CD4-positive, alpha-beta T cell treated with Interleukin-12 subunit alpha and Interleukin-12 subunit beta, for 1 hour (primary cell): ENCODE data around the gene SLC12A7.
A peak's percentile ranks its signal among the peaks of the same experiment; 100 is the strongest.

Experiments used
- DNase-seq: peaks from one replicate; pipeline ENCODE4 v3.0.0-alpha.2; 2020

The SLC12A7 gene

DNA sequence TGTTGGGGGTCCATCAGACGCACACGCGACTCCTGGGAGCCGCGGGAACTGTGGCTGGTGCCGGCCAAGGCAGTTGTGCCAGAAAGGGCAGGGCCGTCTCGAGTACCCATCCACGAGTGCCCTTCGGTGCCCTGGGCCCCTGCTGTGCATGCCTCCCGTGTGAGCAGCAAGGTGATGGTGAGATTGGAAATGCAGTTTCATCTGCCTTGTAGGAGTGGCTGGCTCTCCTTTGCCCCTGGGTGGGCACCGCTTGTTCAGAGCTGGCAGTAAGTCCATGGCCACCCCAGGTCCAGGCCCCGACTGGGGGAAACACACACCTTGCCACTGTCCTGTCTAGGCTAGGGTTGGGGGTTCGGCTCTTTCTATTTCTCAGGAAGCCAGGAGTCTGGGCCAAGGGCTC lies 97.5 kb downstream of the SLC12A7 start:
- no peak for DNase-seq

DNA sequence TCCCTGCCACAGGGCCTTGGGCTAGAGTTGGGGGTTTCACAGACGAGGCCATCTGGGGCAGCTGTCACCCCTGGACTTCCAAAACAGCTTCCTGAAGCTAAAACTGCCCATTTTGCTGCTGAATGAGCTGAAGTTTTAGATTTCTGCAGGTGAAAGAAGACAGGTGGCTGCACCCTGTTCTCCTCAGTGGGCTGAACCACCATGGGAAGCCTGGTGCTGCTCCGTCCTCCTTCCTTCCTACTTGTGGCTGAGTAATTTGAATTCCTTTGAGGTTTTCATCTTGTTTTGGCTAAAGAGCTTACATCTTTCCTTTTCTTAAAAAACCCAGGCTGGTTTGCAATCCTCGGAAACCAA lies 97.9 kb downstream of the SLC12A7 start:
- DNase-seq: no peak

DNA sequence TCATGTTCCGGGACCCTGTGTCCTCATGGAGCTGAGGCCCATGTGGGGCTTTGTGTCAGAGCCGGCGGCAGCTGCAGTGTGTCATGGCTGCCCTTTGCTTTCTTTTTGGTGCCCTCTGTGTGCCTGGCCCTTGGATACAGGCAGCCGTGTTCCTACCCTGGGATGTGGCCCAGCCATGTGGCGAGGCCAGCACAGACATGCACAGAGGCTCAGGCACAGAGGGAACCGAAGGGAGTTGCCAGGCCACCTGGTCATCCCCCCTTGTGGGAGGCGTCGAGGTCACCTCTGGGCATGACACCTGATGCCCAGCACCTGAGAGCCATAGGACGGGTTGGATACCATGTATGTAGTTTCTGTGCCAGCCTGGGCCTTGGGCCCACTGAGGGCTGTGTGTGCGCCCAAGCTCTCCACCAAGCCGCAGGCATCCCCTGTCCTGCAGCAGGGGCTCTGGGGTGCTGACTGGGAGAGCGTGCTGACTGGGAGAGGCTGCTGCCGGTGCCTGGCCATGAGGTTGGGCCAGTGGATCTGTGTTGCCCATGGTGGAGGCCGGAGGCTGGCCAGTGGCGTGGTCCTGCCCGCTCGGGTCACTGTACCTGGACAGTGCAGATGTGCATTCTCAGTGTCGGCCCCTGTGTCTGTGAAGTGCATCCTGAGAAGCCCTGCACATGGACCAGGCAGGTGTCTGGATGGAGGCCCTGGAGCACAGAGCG lies 98.5 kb downstream of the SLC12A7 start:
- no peak for DNase-seq

DNA sequence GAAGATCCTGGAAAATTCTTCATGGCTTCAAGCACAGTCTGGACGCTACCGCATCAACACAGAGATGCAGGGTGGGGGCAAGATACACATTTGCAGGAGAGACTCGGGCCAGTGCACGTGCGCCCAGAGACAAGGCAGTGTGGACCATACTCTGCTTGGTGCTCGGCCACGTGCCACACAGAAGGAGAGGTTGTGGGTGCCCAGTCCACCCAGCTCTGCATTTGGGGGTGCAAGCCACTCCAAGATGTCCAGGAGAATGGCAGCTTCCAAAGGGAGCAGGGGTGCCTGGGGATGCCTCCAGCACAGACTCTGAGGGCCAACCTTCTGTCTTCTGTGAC lies 99.0 kb downstream of the SLC12A7 start:
- no peak for DNase-seq

DNA sequence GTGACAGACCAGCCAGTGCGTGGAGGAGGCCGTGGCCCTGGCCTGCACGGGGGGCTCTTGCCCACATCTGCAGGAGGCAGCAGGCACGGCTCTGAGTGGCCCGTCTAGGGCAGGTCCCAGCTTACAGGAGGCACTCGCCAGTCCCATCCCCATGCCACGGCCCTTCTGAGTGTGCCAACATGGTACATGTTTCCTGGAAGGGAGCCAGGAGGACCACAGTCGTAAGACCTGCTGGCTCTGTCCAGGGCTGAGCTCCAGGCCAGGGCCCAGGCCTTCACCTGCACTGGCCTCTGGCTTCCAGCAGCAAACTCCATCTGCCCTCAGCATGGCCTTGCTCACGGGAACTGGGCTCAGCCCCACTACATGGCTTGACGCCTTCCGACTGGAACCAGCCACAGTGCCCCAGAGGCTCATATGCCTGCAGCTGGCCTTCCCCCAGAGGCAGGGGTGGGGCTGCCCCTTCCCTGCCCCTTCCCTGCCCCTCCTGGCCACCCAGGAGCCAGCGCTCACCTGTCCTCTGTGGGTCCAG lies 99.5 kb downstream of the SLC12A7 start:
- no peak for DNase-seq

DNA sequence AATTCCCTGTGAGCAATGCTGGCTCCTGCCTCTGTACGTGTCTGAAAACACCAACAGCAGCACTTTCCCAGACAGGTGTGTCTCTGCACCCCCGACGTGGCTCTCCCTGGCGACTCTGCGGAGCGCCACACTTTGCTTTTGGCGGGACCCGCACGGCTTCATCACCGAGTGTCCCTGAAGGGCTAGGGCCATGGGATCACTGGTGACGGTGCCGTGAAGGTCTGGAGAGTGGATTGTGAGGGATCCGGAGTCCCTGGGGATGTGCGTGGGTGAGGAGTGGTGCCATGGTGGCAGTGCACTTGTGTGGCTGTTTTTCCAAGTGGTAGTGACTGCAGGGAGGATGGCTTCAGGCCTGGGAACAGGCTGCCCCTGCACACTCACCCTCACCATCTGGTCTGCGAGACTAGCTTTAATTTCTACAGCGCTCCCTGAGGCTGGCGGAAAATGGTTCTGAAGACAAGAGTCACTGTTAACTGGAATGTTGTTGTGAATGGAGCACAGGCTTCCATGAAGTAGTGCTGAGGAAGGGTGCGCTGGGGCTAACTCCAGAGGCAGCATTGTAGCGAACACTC lies 100.0 kb downstream of the SLC12A7 start:
- no peak for DNase-seq

DNA sequence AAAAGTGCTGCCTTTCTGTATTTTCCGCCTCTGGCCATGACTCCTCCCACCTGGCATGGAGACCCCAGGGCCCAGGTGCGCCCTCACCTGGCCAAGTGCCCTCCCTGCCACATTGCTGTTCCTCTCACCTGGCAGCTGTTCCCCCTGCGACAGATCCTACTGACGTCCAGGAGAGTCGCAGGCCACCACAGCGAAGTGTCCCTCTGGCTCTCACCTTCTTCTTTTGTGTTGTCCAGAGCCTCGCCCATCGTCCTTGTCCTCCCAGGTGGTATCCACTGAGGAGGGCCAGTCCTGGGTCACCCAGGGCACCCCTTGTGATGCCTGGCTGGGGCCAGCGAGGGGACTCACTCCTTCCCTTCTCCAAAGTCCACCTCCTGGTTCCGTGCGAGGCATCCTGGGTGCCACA lies 100.6 kb downstream of the SLC12A7 start:
- peak; percentile 34 for DNase-seq

DNA sequence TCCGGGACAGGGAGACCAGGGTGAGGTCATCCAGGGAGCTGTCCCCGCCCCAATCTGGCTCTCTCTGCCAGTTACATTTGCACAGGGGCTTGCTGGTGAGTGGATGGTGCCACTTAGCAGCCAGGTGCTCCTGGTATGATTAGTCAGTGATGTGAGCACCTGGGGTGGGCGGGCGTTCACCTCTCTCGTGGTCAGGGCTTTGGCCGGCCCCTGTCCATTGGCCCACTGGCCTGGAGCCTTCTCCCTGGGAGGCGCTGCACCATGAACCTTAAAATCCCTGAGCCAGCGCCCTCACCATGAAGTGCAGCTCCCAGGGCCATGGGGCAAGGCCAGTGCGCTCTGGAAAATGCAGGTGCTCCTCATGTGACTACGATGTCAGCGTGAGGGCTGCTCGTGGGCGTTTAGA lies 101.2 kb downstream of the SLC12A7 start:
- DNase-seq: no peak

DNA sequence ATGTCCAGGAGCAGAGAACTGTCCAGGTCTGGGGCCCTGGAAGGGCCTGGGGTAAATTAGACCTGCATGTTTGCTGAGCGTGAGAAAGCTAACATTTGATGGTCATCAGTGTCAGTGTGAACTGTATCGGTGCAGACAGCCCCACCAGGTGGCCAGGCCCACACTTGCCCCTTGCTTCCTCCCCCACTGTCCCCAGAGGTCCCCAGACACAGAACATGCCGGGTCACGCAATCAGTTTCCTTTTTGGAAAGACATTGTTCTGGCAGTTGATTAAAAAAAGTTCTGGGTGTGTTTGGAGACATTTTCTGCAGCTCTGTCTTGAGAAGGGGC lies 101.7 kb downstream of the SLC12A7 start:
- DNase-seq: no peak

DNA sequence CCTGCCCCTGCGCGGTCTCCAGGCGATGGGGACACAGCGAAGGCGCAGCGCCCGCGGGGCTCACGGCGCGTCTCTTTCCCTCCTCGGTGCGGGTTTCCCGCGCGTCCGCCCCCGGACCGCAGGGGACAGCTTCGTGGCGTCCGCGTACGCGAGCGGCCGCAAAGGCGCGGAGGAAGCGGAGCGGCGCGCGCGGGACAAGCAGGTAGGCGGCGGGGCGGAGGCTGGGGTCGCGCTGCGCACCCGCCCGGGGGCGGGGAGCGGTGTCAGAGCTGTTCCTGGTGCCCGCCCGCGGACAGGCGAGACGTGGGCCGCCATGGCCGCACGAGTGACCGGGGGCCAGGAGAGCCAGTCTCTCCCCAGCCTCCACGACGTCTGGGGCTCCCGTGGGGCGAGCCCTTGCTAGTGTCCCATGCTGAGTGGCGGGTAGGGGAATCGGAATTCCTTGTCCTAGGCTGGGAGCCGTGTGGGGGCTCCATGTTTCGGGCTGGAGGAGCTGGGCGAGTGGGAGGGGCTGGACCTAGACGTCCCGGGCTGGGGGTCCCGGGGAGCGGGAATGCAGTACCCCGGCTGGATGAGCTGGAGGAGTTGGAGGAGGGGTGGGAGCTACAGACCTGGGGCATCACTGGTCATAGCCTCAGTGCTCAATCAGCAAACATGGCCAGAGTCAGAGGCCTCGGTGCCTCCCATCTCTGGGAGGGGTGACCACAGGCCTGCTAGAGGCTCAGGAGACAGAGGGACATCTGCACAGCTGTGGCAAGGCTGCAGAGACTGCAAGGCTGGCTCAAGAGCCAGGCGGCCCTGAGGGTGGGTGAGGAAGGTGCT lies 102.3 kb downstream of the SLC12A7 start:
- no peak for DNase-seq

DNA sequence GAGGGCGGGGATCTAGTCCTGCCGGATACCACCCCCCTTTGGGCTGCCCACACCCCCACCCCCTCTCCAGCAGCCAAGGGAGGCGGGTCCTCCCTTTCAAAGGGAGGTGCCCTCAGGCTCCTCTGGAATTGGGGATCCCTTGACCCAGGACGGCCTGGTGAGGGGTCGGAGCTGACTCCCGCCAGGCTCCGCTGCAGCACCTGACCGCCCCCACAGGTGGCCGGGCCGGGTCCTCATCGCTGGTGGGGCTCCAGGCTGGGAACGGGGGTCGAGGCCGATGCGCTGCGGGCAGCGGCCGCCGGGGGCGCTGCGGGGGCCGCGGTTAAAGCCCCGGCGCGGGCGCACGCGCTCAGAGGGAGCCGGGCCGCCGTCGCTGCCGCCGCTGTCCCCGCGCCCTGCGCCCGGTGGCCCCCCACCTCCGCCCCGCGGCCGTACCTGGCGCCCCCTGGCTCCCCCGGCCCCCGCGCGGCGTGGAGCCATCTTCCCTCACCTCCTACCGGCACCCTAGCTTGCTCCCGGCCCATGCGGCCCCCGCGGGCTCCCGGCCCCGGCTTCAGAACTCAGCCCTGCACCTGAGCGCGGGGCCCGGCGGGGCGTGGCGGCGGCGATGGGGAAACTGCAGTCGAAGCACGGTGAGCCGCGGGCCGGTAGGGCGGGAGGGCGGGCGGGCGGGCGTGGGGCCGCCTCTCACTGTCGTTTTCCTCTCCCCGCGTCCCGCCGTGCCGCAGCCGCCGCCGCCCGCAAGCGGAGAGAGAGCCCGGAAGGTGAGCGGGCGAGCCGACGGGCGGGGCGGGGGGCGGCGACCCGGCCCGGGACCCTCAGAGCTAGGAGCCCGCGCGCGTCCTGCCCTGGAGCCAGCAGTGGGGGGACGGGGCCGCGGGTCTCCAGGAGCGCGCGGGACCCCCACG lies 103.2 kb downstream of the SLC12A7 start, which contains the start of gene NKD2:
Gene NKD2 (plus strand): TSS at position 352 of the 908 bp plus-strand sequence. CDS start 256 bp downstream, at position 608.
- peak; percentile 28 for DNase-seq

DNA sequence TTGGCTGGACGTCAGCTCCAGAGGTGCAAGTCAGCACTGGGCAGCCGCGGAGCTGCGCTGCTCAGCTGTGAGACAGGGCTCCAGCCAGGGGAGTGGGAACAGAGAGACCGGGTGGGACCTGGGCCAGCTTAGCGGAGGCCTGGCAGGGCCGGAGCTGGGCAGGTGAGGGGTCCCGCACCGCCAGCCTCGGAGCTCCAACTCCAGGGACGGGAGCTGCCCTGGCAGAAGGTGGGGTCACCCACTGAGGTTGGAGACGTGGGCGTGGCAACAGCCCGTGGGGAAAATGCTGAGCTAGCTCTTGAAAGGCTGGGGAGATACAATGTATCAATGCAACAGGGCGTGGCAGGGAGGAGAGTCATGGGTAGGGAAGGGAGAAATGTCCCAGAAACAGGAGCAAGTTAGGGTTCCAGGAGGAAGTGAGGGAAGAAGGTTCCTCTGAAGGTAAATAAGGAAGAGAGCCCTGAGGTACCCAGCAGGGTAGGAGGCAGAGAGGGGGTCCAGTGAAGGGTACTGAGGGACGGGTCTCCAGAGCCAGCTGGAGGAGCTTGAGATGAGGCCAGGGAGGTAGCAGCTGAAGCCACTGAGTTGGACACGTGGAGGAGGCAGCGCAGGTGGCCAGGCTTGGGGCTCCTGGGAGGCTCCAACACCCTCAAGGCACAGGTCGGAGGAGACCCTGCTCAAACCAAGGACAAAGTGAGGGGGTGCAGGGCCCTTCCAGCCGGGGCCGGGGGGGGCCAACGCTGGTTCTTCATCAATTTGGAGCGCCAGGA lies 104.0 kb downstream of the SLC12A7 start:
- no peak for DNase-seq

DNA sequence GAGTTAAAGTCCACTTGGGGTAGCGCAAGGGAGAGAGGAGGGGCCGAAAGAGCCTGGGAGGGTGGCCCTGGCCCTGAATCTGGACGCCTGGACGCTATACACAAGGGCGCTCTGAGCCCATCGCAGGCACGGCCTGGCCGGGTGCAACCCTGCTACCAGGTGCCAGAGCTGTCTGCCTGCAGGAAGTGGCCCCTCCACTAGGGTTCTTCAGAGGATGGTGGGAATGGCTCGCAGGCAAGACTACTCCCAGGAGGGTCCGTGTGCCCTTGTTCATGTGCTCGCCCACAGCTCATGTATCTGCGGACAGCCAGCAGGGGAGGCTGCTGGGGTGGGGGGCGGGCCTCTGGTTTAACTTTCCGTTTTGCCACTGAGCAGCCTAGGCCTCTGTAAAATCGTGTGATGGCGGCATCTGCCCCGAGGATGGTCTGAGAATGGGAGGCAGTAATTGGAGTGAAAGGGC lies 104.6 kb downstream of the SLC12A7 start:
- no peak for DNase-seq

DNA sequence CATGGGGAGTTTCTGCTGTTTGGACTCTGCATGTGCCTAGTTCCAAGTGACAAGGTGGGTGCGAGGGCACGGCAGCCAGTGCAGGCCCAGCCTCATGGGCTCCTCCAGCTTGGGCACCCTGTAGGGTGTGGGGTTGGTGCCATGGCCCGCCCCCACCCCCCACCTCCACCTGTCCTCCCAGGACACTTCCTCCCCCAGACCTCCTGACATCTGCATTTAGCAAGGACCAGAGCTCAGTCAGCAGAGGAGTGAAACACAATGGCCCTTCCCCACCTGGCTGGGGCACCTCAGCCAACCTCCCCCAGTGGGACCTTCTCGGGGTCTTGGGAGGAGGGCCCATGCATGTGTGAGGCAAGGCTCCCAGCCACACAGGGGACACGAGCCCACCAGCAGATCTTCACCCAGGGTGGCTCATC lies 105.2 kb downstream of the SLC12A7 start:
- no peak for DNase-seq

DNA sequence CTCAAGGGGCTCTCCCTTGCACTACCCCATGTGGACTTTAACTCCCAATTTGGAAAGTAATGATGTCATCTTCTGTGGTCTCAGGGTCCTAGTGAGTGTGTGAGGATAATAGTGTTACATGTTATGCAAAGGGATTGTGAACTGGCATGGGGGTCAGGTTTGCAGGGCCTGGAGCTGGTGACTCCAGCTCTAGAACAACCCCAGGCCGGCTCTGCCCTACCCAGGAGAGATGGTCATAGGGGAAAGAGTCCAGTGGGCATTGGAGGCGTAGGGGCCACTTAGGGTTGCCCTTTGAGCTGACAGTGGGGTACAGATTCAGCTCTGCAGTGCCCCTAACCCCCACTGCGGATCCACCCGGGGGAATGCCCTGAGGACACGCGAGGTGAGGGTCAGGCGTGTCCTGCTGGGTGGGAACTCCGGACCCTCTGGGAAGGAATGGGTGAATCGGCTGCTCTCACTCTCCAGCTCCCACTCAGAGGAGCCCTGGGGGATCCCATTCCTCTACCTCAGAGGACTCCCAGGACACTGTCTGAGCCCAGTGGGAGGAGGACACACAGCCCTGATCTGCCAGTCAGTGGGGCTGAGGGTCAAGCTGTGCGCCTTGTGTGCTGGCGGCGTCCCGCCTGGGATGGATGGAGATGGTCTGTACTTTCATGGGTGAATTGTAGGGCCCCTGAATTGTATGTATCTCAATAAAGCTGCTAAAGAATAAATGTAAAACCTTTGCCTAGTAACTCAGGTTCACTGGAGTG lies 105.8 kb downstream of the SLC12A7 start:
- no peak for DNase-seq

DNA sequence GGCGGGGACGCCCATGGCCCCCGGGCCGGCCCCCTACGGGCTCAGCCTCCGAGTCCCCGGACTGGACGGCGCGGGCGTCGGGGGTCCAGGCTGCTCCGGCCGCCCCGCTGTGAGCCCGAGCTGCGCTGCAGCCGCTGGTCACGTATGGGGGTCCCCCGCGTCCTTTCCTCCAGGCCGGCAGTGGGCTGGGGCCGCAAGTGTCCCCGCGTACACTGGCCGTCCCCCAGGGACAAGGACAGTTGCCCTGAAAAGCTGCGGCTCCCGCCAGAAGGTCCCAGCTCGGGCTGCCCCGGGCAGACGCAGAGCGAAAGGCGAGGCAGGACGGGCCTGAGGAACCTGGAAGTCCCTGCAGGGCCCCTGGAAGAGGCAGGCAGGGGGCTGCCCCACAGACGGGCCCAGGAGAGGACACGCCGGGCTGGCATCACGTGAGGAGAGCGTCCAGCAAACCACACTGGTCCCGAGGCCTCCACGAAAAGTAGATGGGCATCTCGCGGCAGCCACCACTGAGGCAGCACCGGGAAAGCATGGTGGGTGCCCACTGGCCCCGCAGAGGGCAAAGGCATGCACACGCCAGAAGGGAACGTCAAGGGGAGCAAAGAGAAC lies 106.5 kb downstream of the SLC12A7 start:
- no peak for DNase-seq

DNA sequence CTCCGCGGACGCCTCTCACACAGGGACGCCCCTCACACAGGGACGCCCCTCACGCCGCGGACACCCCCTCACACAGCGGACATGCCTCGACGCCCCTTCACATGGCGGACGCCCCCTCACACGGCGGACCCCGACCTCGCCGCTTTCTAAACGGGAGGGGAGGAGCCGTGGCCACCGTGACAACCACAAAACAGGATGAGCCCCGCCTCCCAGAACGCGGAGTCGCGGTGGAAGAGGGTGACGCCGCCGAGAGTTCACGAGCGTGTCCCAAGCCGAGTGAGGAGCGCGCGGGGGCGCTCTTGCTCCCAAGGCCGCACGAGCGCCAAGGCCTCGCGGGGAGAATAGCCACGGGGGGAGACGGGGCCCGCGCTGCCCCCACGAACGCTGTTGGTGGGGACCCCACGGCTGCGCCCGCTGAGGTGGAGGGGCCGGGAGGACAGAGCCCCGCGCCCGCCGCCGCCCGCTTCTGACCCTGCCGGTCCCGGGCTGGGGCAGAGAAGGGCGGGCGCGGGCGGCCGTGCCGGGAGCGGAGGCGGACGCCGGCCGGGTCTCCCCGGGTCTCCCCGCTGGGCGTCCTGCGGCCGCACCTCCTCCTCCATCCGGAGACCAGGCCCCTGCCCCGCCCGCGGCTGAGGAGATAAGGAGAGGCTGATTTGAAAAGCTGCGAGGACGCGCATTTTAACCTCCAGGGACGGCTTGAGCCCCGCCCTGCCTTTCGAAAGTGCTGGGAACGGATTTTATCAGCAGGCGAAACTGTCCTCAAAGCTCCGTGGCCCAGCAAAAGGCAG lies 107.2 kb downstream of the SLC12A7 start:
- DNase-seq: peak; percentile 46

DNA sequence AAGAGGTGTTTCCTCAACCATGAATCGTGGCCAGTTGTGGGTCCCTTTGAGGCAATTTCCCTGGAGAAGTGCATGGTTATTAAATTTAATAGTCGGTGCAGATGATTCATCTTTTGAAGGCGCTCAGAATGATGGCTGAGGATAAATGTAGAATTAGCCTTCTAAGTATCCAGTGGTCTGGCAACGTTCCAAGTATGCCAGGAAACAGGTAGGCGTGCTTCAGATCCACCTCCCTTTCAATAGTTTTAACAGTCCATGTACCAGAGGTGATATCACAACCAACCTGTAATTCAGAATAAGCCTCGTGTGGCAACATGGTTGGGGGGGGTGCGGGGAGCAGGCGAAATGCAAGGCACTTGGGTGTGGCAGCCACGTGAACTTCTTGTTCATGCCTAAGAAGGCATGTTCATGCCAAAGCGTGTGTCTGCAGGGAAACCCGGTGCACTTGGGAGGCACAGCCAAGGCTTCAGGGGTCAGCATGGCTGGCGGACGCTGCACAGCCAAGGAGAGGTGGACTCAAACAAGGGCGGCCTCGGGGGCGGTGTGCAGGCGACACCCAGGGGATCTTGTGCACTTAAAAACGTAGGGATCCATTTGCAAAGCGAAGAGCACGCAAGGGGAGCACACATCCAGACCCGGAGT lies 108.4 kb downstream of the SLC12A7 start:
- DNase-seq: peak; percentile 16

DNA sequence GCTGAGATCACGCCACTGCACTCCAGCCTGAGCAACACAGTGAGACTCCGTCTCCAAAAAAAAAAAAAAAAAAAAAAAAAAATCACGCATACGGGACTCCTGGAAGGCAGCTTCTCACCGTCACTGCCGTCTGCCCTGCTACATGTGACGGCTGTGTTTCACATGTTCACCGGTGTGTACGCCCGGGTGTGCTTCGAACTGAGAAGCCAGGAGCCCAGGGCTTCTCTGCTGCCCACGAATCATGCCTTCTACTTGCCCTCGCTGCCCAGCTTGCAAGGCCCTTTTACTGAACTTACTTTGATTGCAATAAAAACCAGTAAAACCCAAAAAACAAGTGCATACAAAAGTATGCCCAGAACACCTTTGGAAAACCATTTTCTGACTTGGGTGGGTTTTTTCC lies 109.0 kb downstream of the SLC12A7 start:
- no peak for DNase-seq

DNA sequence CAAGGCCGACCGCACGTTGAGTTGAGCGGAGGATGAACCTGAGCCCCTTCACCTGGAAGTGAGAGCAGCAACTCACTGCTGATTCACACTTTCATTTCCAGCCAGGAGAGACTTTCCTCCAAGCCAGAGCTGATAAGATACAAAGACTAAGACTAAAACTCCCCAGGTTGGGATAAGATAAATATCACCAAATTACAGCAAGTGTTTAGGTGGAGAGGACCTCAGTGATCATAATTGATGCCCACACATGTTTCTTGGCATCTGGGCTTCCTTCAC lies 109.7 kb downstream of the SLC12A7 start:
- DNase-seq: no peak
